Prostate gland (tissue), 2 donors: ENCODE results near the gene RTF2.

ENCODE experiments used
- POLR2A ChIP-seq: fragments of 450-650 bp; IDR thresholded peaks from one replicate; pipeline ENCODE4 v1.6.1; 2016; ENCODE audit warnings: antibody characterized with exemption, mild to moderate bottlenecking
- TF ChIP-seq, protein P1 (sequence below), 4 experiments: fragments of 200-600 bp in 2 of 4; fragments of 450-650 bp in 2 of 4; sonication (generic) in 2 of 4; IDR thresholded peaks; 1 replicate in 3 of 4; 2 replicates in 1 of 4; pipeline ENCODE4 v1.5.1; 2016 to 2019; ENCODE audit warnings: antibody characterized with exemption in 4 of 4, mild to moderate bottlenecking in 2 of 4, moderate library complexity in 2 of 4

GRCh38 chr20:56483970-56484369, 15.5 kb downstream of the RTF2 start:
- TF ChIP-seq POLR2A: no peak
- TF ChIP-seq, protein P1, sequence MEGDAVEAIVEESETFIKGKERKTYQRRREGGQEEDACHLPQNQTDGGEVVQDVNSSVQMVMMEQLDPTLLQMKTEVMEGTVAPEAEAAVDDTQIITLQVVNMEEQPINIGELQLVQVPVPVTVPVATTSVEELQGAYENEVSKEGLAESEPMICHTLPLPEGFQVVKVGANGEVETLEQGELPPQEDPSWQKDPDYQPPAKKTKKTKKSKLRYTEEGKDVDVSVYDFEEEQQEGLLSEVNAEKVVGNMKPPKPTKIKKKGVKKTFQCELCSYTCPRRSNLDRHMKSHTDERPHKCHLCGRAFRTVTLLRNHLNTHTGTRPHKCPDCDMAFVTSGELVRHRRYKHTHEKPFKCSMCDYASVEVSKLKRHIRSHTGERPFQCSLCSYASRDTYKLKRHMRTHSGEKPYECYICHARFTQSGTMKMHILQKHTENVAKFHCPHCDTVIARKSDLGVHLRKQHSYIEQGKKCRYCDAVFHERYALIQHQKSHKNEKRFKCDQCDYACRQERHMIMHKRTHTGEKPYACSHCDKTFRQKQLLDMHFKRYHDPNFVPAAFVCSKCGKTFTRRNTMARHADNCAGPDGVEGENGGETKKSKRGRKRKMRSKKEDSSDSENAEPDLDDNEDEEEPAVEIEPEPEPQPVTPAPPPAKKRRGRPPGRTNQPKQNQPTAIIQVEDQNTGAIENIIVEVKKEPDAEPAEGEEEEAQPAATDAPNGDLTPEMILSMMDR (IDR thresholded peaks at IDR 0.05): no peak
